Calu3 (cell line): Measurements from ENCODE around the gene SLC35A5. TPM values are rescaled to one million over a fixed set of nuclear protein-coding genes. Genes with fewer than 3 reads are reported as not detected.

Experiments
- BruUV-seq: library from RNA; stranded (reverse); fragments of 400-500 nt; replicated peaks from 2 replicates; lab custom pipeline; 2021; lab: Mats Ljungman, UMichigan
- CTCF ChIA-PET: fragments of 300-600 bp; sonication (Branson Sonifier 250); formaldehyde crosslinking; loops from one replicate; lab custom pipeline; 2022; ENCODE audit warnings: antibody characterized with exemption; lab: Charles Lee
- DNase-seq: peaks from one replicate; pipeline ENCODE4 v3.0.0; 2022
- H3K27ac Mint-ChIP-seq: one replicate; pipeline ENCODE4 v1.8.0; 2022; ENCODE audit warnings: mixed read lengths; ENCODE audit not compliant: unreplicated experiment
- H3K27me3 Mint-ChIP-seq: one replicate; pipeline ENCODE4 v1.8.0; 2022; ENCODE audit warnings: mixed read lengths; ENCODE audit not compliant: unreplicated experiment
- H3K36me3 Mint-ChIP-seq: one replicate; pipeline ENCODE4 v1.8.0; 2022; ENCODE audit warnings: mild to moderate bottlenecking, moderate library complexity, mixed read lengths; ENCODE audit not compliant: insufficient read depth, unreplicated experiment
- H3K4me1 Mint-ChIP-seq: one replicate; pipeline ENCODE4 v1.8.0; 2022; ENCODE audit warnings: mild to moderate bottlenecking, low read depth, mixed read lengths; ENCODE audit not compliant: unreplicated experiment
- H3K4me3 Mint-ChIP-seq: one replicate; pipeline ENCODE4 v1.8.0; 2022; ENCODE audit warnings: mild to moderate bottlenecking, low read depth, moderate library complexity, mixed read lengths; ENCODE audit not compliant: unreplicated experiment
- H3K9me3 Mint-ChIP-seq: one replicate; pipeline ENCODE4 v1.8.0; 2022; ENCODE audit warnings: low read depth, mixed read lengths; ENCODE audit not compliant: unreplicated experiment
- CTCF ChIP-seq: fragments of 200-600 bp; IDR thresholded peaks from one replicate; pipeline ENCODE4 v1.8.0; 2022; ENCODE audit warnings: antibody characterized with exemption; ENCODE audit not compliant: unreplicated experiment
- intact Hi-C: fragments of 100-400 bp; cut with micrococcal nuclease; formaldehyde crosslinking; loops from one replicate; pipeline ENCODE4 v1.10.0; 2022; ENCODE audit not compliant: unreplicated experiment
- total RNA-seq: library from RNA; stranded (reverse); gene quantifications from 2 replicates; pipeline ENCODE4 v1.2.3, GENCODE V29; 2022

The SLC35A5 gene
- total RNA-seq, 1 experiment from 2014 or later, result 21.7 TPM

GRCh38 chr3:112539825-112540650 is 21.8 kb upstream of the SLC35A5 start:
- Mint-ChIP-seq H3K36me3 (peaks cover 17% of the 10 kb centered on the region), H3K9me3 (no peaks in the 10 kb centered on the region), H3K27me3 (no peaks in the 10 kb centered on the region), H3K4me1 (no peaks in the 10 kb centered on the region), H3K27ac (no peak overlapping the region), H3K4me3 (no peak overlapping the region)
- no peak for DNase-seq
- intact Hi-C loops, result no loop called here
- CTCF ChIA-PET, result no interaction called here
- no TSS peak for BruUV-seq
- no peak for TF ChIP-seq CTCF

- Mint-ChIP-seq H3K27ac (no peak overlapping the region), H3K27me3 (no peaks in the 10 kb centered on the region), H3K4me1 (no peaks in the 10 kb centered on the region), H3K9me3 (no peaks in the 10 kb centered on the region), H3K36me3 (peaks cover 7% of the 10 kb centered on the region), H3K4me3 (no peak overlapping the region)
- no peak for DNase-seq
- BruUV-seq, result no TSS peak
- CTCF ChIA-PET, result no interaction called here
- intact Hi-C loops, result no loop called here
- TF ChIP-seq CTCF, result no peak
Measured at GRCh38 chr3:112546216-112546759, 15.6 kb upstream of the SLC35A5 start.

- H3K27ac Mint-ChIP-seq, result no peak overlapping the region
- no peaks in the 10 kb centered on the region for H3K27me3 Mint-ChIP-seq
- CTCF ChIA-PET, result no interaction called here
- peaks cover 8% of the 10 kb centered on the region for H3K4me1 Mint-ChIP-seq
- intact Hi-C loops, result no loop called here
- H3K36me3 Mint-ChIP-seq, result peaks cover 4% of the 10 kb centered on the region
- H3K4me3 Mint-ChIP-seq, result no peak overlapping the region
- no peaks in the 10 kb centered on the region for H3K9me3 Mint-ChIP-seq
- no peak for DNase-seq
- BruUV-seq, result no TSS peak
- TF ChIP-seq CTCF, result no peak
Measured at GRCh38 chr3:112550859-112551258, 11.0 kb upstream of the SLC35A5 start.

GRCh38 chr3:112555535-112556170 is 6.2 kb upstream of the SLC35A5 start:
- Mint-ChIP-seq H3K4me3 (no peak overlapping the region), H3K9me3 (no peaks in the 10 kb centered on the region), H3K4me1 (peaks cover 20% of the 10 kb centered on the region), H3K27me3 (no peaks in the 10 kb centered on the region), H3K36me3 (peaks cover 19% of the 10 kb centered on the region), H3K27ac (no peak overlapping the region)
- no peak for DNase-seq
- TF ChIP-seq CTCF, result no peak
- intact Hi-C loops, result no loop called here
- BruUV-seq, result no TSS peak
- CTCF ChIA-PET, result interaction anchor here (1.0 kb wide), 1 partner anchor 262 kb away, joined by 3 read pairs; no protein-coding TSS in a partner anchor
